ENCODE data around the gene ASTN2. TPM values are rescaled to one million over a fixed set of nuclear protein-coding genes. Genes with fewer than 3 reads are reported as not detected.

Gene ASTN2
- total and polyA plus RNA-seq, 2 donors (not counting 3 experiments of a cell fraction or from before 2014, with no cell fraction given), result 1.0 to 1.9 TPM

- no peaks in the 10 kb centered on the region for H3K27me3 ChIP-seq (ENCODE audit: control insufficient read depth in 2 of 2, insufficient read depth in 2 of 2, low read length in 2 of 2)
- ChIA-PET CTCF (no interaction called here), POLR2A (no interaction called here)
- H3K9me3 ChIP-seq (replicated peaks; ENCODE audit: control insufficient read depth, insufficient read depth, low read length), result peaks cover 2% of the 10 kb centered on the region
- no peaks in the 10 kb centered on the region for H4K20me1 ChIP-seq (replicated peaks; ENCODE audit: control insufficient read depth, extremely low read depth, insufficient read depth, low read length)
- H3K27ac ChIP-seq (ENCODE audit: insufficient read depth, low read depth, low read length), result no peak overlapping the region
- intact Hi-C loops (cut with micrococcal nuclease) (no loop called here), dilution Hi-C loops (cut with MboI; ENCODE audit: extremely low pct_ligation_motif_present, low sequenced_read_pairs) (no loop called here)
- FAIRE-seq (no peak), DNase-seq (ENCODE audit: low read depth, low spot score) (no peak)
- no peaks in the 10 kb centered on the region for H3K36me3 ChIP-seq (ENCODE audit: control insufficient read depth in 2 of 2, extremely low read depth in 1 of 2, insufficient read depth in 2 of 2, low read length in 2 of 2)
- no peaks in the 10 kb centered on the region for H3K79me2 ChIP-seq (ENCODE audit: control insufficient read depth, insufficient read depth, low read length)
- no peak overlapping the region for H3K4me2 ChIP-seq (ENCODE audit: insufficient read depth, low read length)
- no peak overlapping the region for H3K9ac ChIP-seq (replicated peaks; ENCODE audit: extremely low read depth, insufficient read depth, low read length)
- BruUV-seq (replicated peaks), result no TSS peak
- no peak overlapping the region for H3K4me3 ChIP-seq (replicated peaks in 1 of 3; ENCODE audit: insufficient read depth in 1 of 3, low read depth in 1 of 3, low read length in 3 of 3)
- H3K9me1 ChIP-seq (replicated peaks; ENCODE audit: control insufficient read depth, extremely low read depth, insufficient read depth, low read length), result no peaks in the 10 kb centered on the region
- H2AFZ ChIP-seq (ENCODE audit: low read depth, low read length), result no peak overlapping the region
- no peak for TF ChIP-seq MYC (IDR thresholded peaks at IDR 0.05; ENCODE audit: low read depth, low read length)
- no peaks in the 10 kb centered on the region for H3K4me1 ChIP-seq (ENCODE audit: control insufficient read depth, extremely low read depth, insufficient read depth, low read length)
Observed at GRCh38 chr9:116789081-116789480, 625.8 kb downstream of the ASTN2 start.

GRCh38 chr9:116786737-116787136, 628.1 kb downstream of the ASTN2 start:
- Histone ChIP-seq H3K4me3 (replicated peaks in 1 of 3; ENCODE audit: insufficient read depth in 1 of 3, low read depth in 1 of 3, low read length in 3 of 3) (no peak overlapping the region), H4K20me1 (replicated peaks; ENCODE audit: control insufficient read depth, extremely low read depth, insufficient read depth, low read length) (no peaks in the 10 kb centered on the region), H3K36me3 (ENCODE audit: control insufficient read depth in 2 of 2, extremely low read depth in 1 of 2, insufficient read depth in 2 of 2, low read length in 2 of 2) (no peaks in the 10 kb centered on the region), H2AFZ (ENCODE audit: low read depth, low read length) (no peak overlapping the region), H3K4me2 (ENCODE audit: insufficient read depth, low read length) (no peak overlapping the region), H3K27ac (ENCODE audit: insufficient read depth, low read depth, low read length) (no peak overlapping the region), H3K79me2 (ENCODE audit: control insufficient read depth, insufficient read depth, low read length) (no peaks in the 10 kb centered on the region), H3K4me1 (ENCODE audit: control insufficient read depth, extremely low read depth, insufficient read depth, low read length) (no peaks in the 10 kb centered on the region), H3K9me1 (replicated peaks; ENCODE audit: control insufficient read depth, extremely low read depth, insufficient read depth, low read length) (no peaks in the 10 kb centered on the region), H3K9me3 (replicated peaks; ENCODE audit: control insufficient read depth, insufficient read depth, low read length) (no peaks in the 10 kb centered on the region), H3K9ac (replicated peaks; ENCODE audit: extremely low read depth, insufficient read depth, low read length) (no peak overlapping the region), H3K27me3 (ENCODE audit: control insufficient read depth in 2 of 2, insufficient read depth in 2 of 2, low read length in 2 of 2) (no peaks in the 10 kb centered on the region)
- dilution Hi-C loops (cut with MboI; ENCODE audit: extremely low pct_ligation_motif_present, low sequenced_read_pairs) (no loop called here), intact Hi-C loops (cut with micrococcal nuclease) (no loop called here)
- FAIRE-seq, result no peak
- TF ChIP-seq MYC (IDR thresholded peaks at IDR 0.05; ENCODE audit: low read depth, low read length), result no peak
- no peak for TF ChIP-seq CTCF (IDR thresholded peaks at IDR 0.05; ENCODE audit: extremely low read depth in 1 of 2, insufficient read depth in 1 of 2, low read depth in 1 of 2, low read length in 2 of 2)
- no peak for TF ChIP-seq MAX (IDR thresholded peaks at IDR 0.05; ENCODE audit: insufficient read depth, insufficient read length)
- no peak for TF ChIP-seq POLR2A (IDR thresholded peaks at IDR 0.05; ENCODE audit: low read depth, low read length)
- no peak for TF ChIP-seq EZH2 (IDR thresholded peaks at IDR 0.05; ENCODE audit: borderline replicate concordance, low read depth, low read length, severe bottlenecking)
- no peak for TF ChIP-seq POLR2AphosphoS5 (IDR thresholded peaks at IDR 0.05; ENCODE audit: insufficient read depth, low read depth, low read length)
- no peak for TF ChIP-seq JUN (IDR thresholded peaks at IDR 0.05; ENCODE audit: borderline replicate concordance, insufficient read depth, insufficient read length, low read depth)
- TF ChIP-seq GATA2 (IDR thresholded peaks at IDR 0.05; ENCODE audit: insufficient read depth, insufficient read length, low read depth, low read length), result no peak
- TF ChIP-seq FOS (IDR thresholded peaks at IDR 0.05; ENCODE audit: borderline replicate concordance, insufficient read depth, low read length), result no peak
- no peak for DNase-seq (ENCODE audit: low read depth, low spot score)
- no TSS peak for BruUV-seq (replicated peaks)
- ChIA-PET CTCF (no interaction called here), POLR2A (no interaction called here)

All from endothelial cell of umbilical vein (primary cell).